ENCODE results near the gene PTGER3.

- TF ChIP-seq CTCF (optimal IDR thresholded peaks at IDR 0.05 in 1 of 3, IDR thresholded peaks at IDR 0.05 in 1 of 3, conservative IDR thresholded peaks at IDR 0.05 in 1 of 3; ENCODE audit: extremely low read depth in 1 of 3, insufficient read depth in 2 of 3, low read length in 3 of 3) (no peak), EZH2 (IDR thresholded peaks at IDR 0.05; ENCODE audit: low read length) (no peak)
These were observed 5.5 kb upstream of the PTGER3 start for GRCh38 chr1:71053146-71053545.
